ENCODE measurements around the gene CHRFAM7A.
"Not testable (repeated sequence)": the region's sequence is repeated elsewhere in the genome, so short reads cannot be mapped to it uniquely, and the experiment has no call there.

The CHRFAM7A gene

GRCh38 chr15:30315704-30316103 is 77.6 kb downstream of the CHRFAM7A start:
- DNase-seq, result not testable (repeated sequence)

GRCh38 chr15:30310575-30310974 is 82.8 kb downstream of the CHRFAM7A start:
- not testable (repeated sequence) for DNase-seq

Data from NCI-H82 (cell line).